CD8-positive, alpha-beta memory T cell (primary cell): ENCODE measurements around the gene CPSF3. TPM values are rescaled to one million over a fixed set of nuclear protein-coding genes. Genes with fewer than 3 reads are reported as not detected.
A peak's percentile ranks its signal among the peaks of the same experiment; 100 is the strongest.

ENCODE experiments used
- CTCF ChIA-PET: fragments of 350-600 bp; sonication (Branson Sonifier 250); formaldehyde crosslinking; loops from one replicate; lab custom pipeline; 2021; ENCODE audit warnings: antibody characterized with exemption; lab: Charles Lee
- POLR2A ChIA-PET: fragments of 350-600 bp; sonication (Branson Sonifier 250); formaldehyde crosslinking; loops from one replicate; lab custom pipeline; 2021; ENCODE audit warnings: antibody characterized with exemption; lab: Charles Lee
- DNase-seq, 5 donors: peaks; one replicate each; pipeline versions ENCODE4 v3.0.0 to v3.0.0-alpha.2; 2020 to 2022; ENCODE audit warnings: mixed read lengths in 1 of 5
- H3K27ac ChIP-seq: one replicate; pipeline ENCODE4 v1.7.0; 2013; ENCODE audit warnings: low read depth, mild to moderate bottlenecking, low read length, moderate library complexity
- H3K27me3 ChIP-seq: 2 replicates; pipeline ENCODE4 v1.7.0; 2013; ENCODE audit warnings: low read length, mild to moderate bottlenecking; ENCODE audit not compliant: insufficient read depth, poor library complexity, severe bottlenecking
- H3K36me3 ChIP-seq: 2 replicates; pipeline ENCODE4 v1.7.0; 2013; ENCODE audit warnings: mild to moderate bottlenecking, low read length, moderate library complexity; ENCODE audit not compliant: insufficient read depth
- H3K4me1 ChIP-seq: 2 replicates; pipeline ENCODE4 v1.7.0; 2013; ENCODE audit warnings: mild to moderate bottlenecking, low read length, moderate library complexity; ENCODE audit not compliant: insufficient read depth
- H3K4me3 ChIP-seq: 2 replicates; pipeline ENCODE4 v1.7.0; 2013; ENCODE audit warnings: mild to moderate bottlenecking, low read length
- H3K9me3 ChIP-seq: 2 replicates; pipeline ENCODE4 v1.7.0; 2013; ENCODE audit warnings: mild to moderate bottlenecking, low read length
- H3K27ac Mint-ChIP-seq, 8 donors: one replicate each; pipeline ENCODE4 v1.8.0; 2020 to 2021; ENCODE audit warnings: mixed read lengths in 8 of 8, mild to moderate bottlenecking in 6 of 8, inconsistent platforms in 3 of 8, moderate library complexity in 3 of 8
- H3K27me3 Mint-ChIP-seq, 2 donors: one replicate each; pipeline ENCODE4 v1.8.0; 2020 to 2021; ENCODE audit warnings: mixed read lengths in 2 of 2, mild to moderate bottlenecking in 1 of 2, moderate library complexity in 1 of 2
- H3K36me3 Mint-ChIP-seq, 3 donors: one replicate each; pipeline ENCODE4 v1.8.0; 2020 to 2021; ENCODE audit warnings: mixed read lengths in 3 of 3, inconsistent platforms in 1 of 3, mild to moderate bottlenecking in 1 of 3
- H3K4me1 Mint-ChIP-seq, 3 donors: one replicate each; pipeline ENCODE4 v1.8.0; 2020 to 2021; ENCODE audit warnings: mixed read lengths in 3 of 3, inconsistent platforms in 1 of 3, mild to moderate bottlenecking in 1 of 3
- H3K4me3 Mint-ChIP-seq, 7 donors: one replicate each; pipeline ENCODE4 v1.8.0; 2020 to 2021; ENCODE audit warnings: mixed read lengths in 7 of 7, mild to moderate bottlenecking in 6 of 7, moderate library complexity in 4 of 7, inconsistent platforms in 2 of 7
- H3K9me3 Mint-ChIP-seq, 5 donors: one replicate each; pipeline ENCODE4 v1.8.0; 2020 to 2022; ENCODE audit warnings: mixed read lengths in 5 of 5, mild to moderate bottlenecking in 3 of 5, moderate library complexity in 2 of 5, inconsistent platforms in 1 of 5
- polyA plus RNA-seq: library from polyadenylated mRNA; unstranded; fragments of 300-500 nt; fragmentation: Illumina TruSeq; gene quantifications from one replicate; pipeline ENCODE4 v1.2.3, GENCODE V29; 2021
- total RNA-seq, 2 experiments: library from RNA; stranded (reverse); gene quantifications; one replicate each; pipeline ENCODE4 v1.2.3, GENCODE V29; 2021

Gene CPSF3
- total and polyA plus RNA-seq, 3 experiments from 2014 or later: 28.6 to 83.9 (median 79.0) TPM

DNA sequence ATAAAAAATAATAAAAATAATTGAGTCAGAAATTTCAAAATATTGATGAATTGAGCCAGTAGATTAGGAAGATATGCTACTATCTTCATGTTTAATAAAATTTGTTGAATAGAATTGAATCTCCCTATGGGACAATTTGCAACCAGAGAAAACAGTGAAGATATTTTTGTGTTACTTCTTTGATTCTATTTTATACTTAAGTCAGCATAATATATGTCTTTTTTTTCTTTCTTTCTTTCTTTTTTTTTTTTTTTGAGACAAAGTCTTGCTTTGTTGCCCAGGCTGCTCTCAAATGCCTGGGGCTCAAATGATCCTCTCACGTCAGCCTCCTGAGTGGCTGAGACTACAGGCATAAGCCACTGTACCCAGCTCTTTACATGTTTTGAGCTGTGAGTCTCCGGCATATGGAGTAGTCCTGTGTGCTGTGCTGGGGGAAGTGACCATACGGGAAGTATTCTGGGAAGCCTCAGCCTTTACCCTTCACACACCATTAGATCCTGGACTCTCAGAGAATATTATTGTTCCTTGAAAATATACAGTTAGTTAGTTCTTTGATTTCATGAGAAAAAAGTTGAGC lies 37.1 kb downstream of the CPSF3 start:
- H3K27ac Mint-ChIP-seq: peak overlapping the region in 1 of 8 donors; percentile 22
- DNase-seq: no peak

GRCh38 chr2:9461079-9461478 lies 37.6 kb downstream of the CPSF3 start:
- no peak overlapping the region for H3K27ac Mint-ChIP-seq
- Histone ChIP-seq H3K27me3 (no peaks in the 10 kb centered on the region), H3K9me3 (no peaks in the 10 kb centered on the region), H3K4me3 (no peak overlapping the region), H3K36me3 (peaks cover 7% of the 10 kb centered on the region), H3K4me1 (no peaks in the 10 kb centered on the region), H3K27ac (no peak overlapping the region)
- H3K27me3 Mint-ChIP-seq: no peaks in the 10 kb centered on the region
- no peak for DNase-seq
- peaks cover 4 to 63% (median 14%) of the 10 kb centered on the region in 3 donors for H3K36me3 Mint-ChIP-seq
- H3K9me3 Mint-ChIP-seq: no peaks in the 10 kb centered on the region
- H3K4me3 Mint-ChIP-seq: no peak overlapping the region
- ChIA-PET POLR2A (no interaction called here), CTCF (no interaction called here)
- H3K4me1 Mint-ChIP-seq: peaks cover 9 to 14% (median 13%) of the 10 kb centered on the region in 3 donors

More for the DNA sequence above, 37.1 kb downstream of the CPSF3 start:
- H3K36me3 Mint-ChIP-seq: peaks cover 4 to 63% (median 14%) of the 10 kb centered on the region in 3 donors
- POLR2A ChIA-PET: no interaction called here
- H3K4me1 Mint-ChIP-seq: peaks cover 9 to 14% (median 13%) of the 10 kb centered on the region in 3 donors
- peaks cover 9% of the 10 kb centered on the region for H3K36me3 ChIP-seq
- H3K9me3 Mint-ChIP-seq: no peaks in the 10 kb centered on the region
- H3K4me3 Mint-ChIP-seq: no peak overlapping the region
- H3K27ac ChIP-seq: no peak overlapping the region
- no peaks in the 10 kb centered on the region for H3K27me3 ChIP-seq
- H3K27me3 Mint-ChIP-seq: no peaks in the 10 kb centered on the region
- no peak overlapping the region for H3K4me3 ChIP-seq
- no peaks in the 10 kb centered on the region for H3K9me3 ChIP-seq
- CTCF ChIA-PET: no interaction called here
- H3K4me1 ChIP-seq: no peaks in the 10 kb centered on the region

GRCh38 chr2:9462313-9462712 lies 38.9 kb downstream of the CPSF3 start:
- H3K36me3 ChIP-seq: no peaks in the 10 kb centered on the region
- H3K4me3 Mint-ChIP-seq: no peak overlapping the region
- no peaks in the 10 kb centered on the region for H3K27me3 Mint-ChIP-seq
- no peak overlapping the region for H3K27ac ChIP-seq
- ChIA-PET POLR2A (no interaction called here), CTCF (no interaction called here)
- no peak for DNase-seq
- peaks cover 9 to 14% (median 13%) of the 10 kb centered on the region in 3 donors for H3K4me1 Mint-ChIP-seq
- H3K9me3 ChIP-seq: no peaks in the 10 kb centered on the region
- H3K27ac Mint-ChIP-seq: peak overlapping the region in 3 of 8 donors; percentile 54 to 79 (median 76)
- no peaks in the 10 kb centered on the region for H3K9me3 Mint-ChIP-seq
- H3K27me3 ChIP-seq: no peaks in the 10 kb centered on the region
- H3K4me3 ChIP-seq: no peak overlapping the region
- H3K4me1 ChIP-seq: no peaks in the 10 kb centered on the region
- peaks cover 4 to 58% (median 14%) of the 10 kb centered on the region in 3 donors for H3K36me3 Mint-ChIP-seq

DNA sequence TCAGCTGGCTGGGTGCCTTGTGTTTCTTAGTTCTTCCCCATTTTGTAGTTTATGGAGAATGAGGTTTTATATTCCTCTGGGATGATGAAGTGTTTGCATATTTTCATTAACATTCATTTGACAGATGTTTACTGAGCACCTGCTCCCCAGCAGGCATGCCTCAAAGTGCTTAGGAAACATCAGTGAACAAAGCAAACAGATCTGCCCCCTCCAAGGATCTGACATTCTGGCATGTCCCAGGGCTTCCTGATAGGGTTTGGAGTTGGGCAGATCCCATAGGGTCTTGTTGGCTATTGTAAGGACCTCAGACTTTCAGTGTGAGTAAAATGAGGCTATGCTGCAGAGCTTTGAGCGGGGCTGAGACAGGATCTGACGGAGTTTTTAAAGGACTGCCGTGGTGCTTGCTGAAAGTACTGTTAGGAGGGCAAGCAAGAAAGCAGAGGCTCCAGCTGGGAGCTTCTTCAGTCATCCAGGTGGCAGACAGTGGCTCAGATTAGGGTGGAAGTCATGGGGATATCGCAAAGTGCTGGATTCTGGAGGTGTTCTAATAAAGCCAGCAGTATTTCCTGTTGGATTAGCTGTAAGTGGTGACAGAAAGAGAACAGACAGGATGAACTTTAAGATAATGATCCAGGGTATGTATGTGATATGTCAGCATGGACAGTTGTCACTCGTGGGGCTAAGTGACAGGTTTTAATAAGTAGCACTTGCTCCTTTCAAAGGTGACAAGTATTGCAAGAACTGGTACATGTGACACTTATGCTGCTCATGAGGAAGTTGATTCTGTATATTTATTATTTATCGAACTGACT lies 39.6 kb downstream of the CPSF3 start:
- peak overlapping the region in 7 of 8 donors; percentile 8 to 78 (median 65) for H3K27ac Mint-ChIP-seq
- no peak for DNase-seq
- Histone ChIP-seq H3K4me3 (no peak overlapping the region), H3K4me1 (no peaks in the 10 kb centered on the region), H3K27me3 (no peaks in the 10 kb centered on the region), H3K27ac (no peak overlapping the region), H3K36me3 (no peaks in the 10 kb centered on the region), H3K9me3 (no peaks in the 10 kb centered on the region)
- peaks cover 9 to 14% (median 13%) of the 10 kb centered on the region in 3 donors for H3K4me1 Mint-ChIP-seq
- H3K36me3 Mint-ChIP-seq: peaks cover 4 to 56% (median 13%) of the 10 kb centered on the region in 3 donors
- H3K4me3 Mint-ChIP-seq: no peak overlapping the region
- no peaks in the 10 kb centered on the region for H3K9me3 Mint-ChIP-seq
- ChIA-PET CTCF (no interaction called here), POLR2A (no interaction called here)
- no peaks in the 10 kb centered on the region for H3K27me3 Mint-ChIP-seq

DNA sequence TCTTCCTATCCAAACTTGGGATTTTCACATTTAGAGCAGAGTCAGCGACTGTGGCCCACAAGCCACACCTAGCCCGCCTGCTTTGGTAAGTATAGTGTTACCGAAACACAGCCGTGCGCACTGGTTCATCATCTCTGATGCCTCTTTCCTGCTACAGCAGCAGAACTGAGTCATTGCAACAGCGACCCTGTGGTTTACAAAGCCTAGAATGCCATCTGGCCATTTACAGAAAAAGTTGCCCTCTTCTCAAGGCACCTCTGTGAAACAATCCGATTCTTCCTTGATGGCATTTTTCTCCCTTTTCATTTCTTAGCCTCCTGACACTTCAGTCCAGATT lies 40.2 kb downstream of the CPSF3 start:
- H3K27me3 Mint-ChIP-seq: no peaks in the 10 kb centered on the region
- peak overlapping the region in 7 of 8 donors; percentile 8 to 78 (median 54) for H3K27ac Mint-ChIP-seq
- Histone ChIP-seq H3K27me3 (no peaks in the 10 kb centered on the region), H3K9me3 (no peaks in the 10 kb centered on the region), H3K4me1 (no peaks in the 10 kb centered on the region), H3K27ac (no peak overlapping the region), H3K4me3 (no peak overlapping the region), H3K36me3 (no peaks in the 10 kb centered on the region)
- H3K9me3 Mint-ChIP-seq: no peaks in the 10 kb centered on the region
- ChIA-PET POLR2A (no interaction called here), CTCF (no interaction called here)
- DNase-seq: no peak
- peaks cover 4 to 57% (median 13%) of the 10 kb centered on the region in 3 donors for H3K36me3 Mint-ChIP-seq
- H3K4me1 Mint-ChIP-seq: peaks cover 9 to 14% (median 13%) of the 10 kb centered on the region in 3 donors
- no peak overlapping the region for H3K4me3 Mint-ChIP-seq

DNA sequence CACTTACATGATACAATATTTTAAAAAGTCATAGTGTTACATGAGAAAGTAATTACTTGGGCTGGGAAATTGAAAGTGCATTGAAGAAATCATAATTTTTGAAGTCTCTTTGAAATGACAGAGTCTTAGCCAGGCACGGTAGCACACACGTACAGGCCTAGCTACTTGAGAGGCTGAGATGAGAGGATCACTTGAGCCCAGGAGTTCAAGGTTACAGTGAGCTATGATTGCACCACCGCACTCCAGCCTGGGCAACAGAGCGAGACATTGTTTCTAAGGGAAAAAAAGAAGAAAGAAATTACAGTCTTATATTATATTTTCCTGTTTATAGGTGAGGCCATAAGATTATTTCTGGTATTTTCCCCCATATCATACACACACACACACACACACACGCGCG lies 41.7 kb downstream of the CPSF3 start:
- no peak overlapping the region for H3K27ac ChIP-seq

DNA sequence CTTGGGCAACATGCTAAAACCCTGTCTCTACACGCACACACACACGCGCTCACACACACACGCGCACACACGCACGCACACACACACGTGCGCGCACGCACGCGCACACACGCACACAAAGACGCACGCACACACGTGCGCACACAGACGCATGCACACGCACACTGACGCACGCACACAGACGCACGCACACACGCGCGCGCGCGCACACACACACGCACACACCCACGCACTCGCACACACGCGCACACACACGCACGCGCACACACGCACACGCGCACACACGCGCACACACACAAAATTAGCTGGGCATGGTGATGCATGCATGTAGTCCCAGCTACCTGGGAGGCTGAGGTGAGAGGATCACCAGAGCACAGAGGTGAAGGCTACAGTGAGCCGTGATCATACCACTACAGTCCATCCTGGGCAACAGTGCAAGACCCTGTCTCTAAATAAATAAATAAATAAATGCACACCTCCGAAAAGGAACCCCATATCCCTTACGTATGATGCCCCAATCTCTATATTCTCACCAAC lies 42.8 kb downstream of the CPSF3 start:
- Histone ChIP-seq H3K4me1 (no peaks in the 10 kb centered on the region), H3K9me3 (no peaks in the 10 kb centered on the region), H3K4me3 (no peak overlapping the region), H3K27me3 (no peaks in the 10 kb centered on the region), H3K36me3 (no peaks in the 10 kb centered on the region), H3K27ac (no peak overlapping the region)
- H3K4me1 Mint-ChIP-seq: peaks cover 9 to 14% (median 13%) of the 10 kb centered on the region in 3 donors
- no peaks in the 10 kb centered on the region for H3K9me3 Mint-ChIP-seq
- H3K36me3 Mint-ChIP-seq: peaks cover 4 to 42% (median 5%) of the 10 kb centered on the region in 3 donors
- ChIA-PET POLR2A (no interaction called here), CTCF (no interaction called here)
- H3K4me3 Mint-ChIP-seq: no peak overlapping the region
- H3K27me3 Mint-ChIP-seq: no peaks in the 10 kb centered on the region
- no peak for DNase-seq
- H3K27ac Mint-ChIP-seq: peak overlapping the region in 1 of 8 donors; percentile 16

More for the DNA sequence above, 41.7 kb downstream of the CPSF3 start:
- Histone ChIP-seq H3K36me3 (no peaks in the 10 kb centered on the region), H3K4me3 (no peak overlapping the region), H3K9me3 (no peaks in the 10 kb centered on the region), H3K4me1 (no peaks in the 10 kb centered on the region), H3K27me3 (no peaks in the 10 kb centered on the region)
- no peak overlapping the region for H3K4me3 Mint-ChIP-seq
- H3K27ac Mint-ChIP-seq: peak overlapping the region in 1 of 8 donors; percentile 39
- H3K4me1 Mint-ChIP-seq: peaks cover 9 to 14% (median 13%) of the 10 kb centered on the region in 3 donors
- H3K27me3 Mint-ChIP-seq: no peaks in the 10 kb centered on the region
- peaks cover 4 to 51% (median 8%) of the 10 kb centered on the region in 3 donors for H3K36me3 Mint-ChIP-seq
- POLR2A ChIA-PET: no interaction called here
- no peaks in the 10 kb centered on the region for H3K9me3 Mint-ChIP-seq
- CTCF ChIA-PET: no interaction called here
- no peak for DNase-seq

DNA sequence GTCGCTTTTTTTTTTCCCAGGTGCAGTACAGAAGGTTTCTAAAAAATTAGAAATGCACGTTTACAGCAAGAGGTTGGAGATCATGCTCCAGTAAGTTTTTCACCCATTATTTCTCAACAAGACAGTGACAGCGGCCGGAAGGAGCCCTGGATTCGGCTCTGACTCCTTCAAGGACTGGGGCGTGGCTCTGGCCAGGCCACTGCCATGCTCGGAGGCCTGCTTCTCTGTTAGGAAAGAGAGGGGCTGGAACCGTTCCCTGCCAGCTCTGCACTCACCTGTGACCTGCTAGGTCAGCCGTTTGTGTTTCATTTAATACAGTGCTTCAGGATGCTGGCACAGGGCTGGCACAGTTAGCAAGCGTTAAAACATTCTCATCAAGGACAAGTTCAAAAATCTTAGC lies 44.2 kb downstream of the CPSF3 start:
- ChIA-PET POLR2A (no interaction called here), CTCF (no interaction called here)
- H3K27ac Mint-ChIP-seq: no peak overlapping the region
- no peak for DNase-seq
- Histone ChIP-seq H3K9me3 (no peaks in the 10 kb centered on the region), H3K27ac (no peak overlapping the region), H3K36me3 (no peaks in the 10 kb centered on the region), H3K27me3 (no peaks in the 10 kb centered on the region), H3K4me1 (no peaks in the 10 kb centered on the region), H3K4me3 (no peak overlapping the region)
- peaks cover 9 to 17% (median 14%) of the 10 kb centered on the region in 3 donors for H3K4me1 Mint-ChIP-seq
- H3K4me3 Mint-ChIP-seq: no peak overlapping the region
- H3K9me3 Mint-ChIP-seq: no peaks in the 10 kb centered on the region
- H3K27me3 Mint-ChIP-seq: no peaks in the 10 kb centered on the region
- peaks cover 4 to 39% (median 5%) of the 10 kb centered on the region in 3 donors for H3K36me3 Mint-ChIP-seq
